Measurements from ENCODE around the gene SELL.
"Not testable (repeated sequence)": the region's sequence is repeated elsewhere in the genome, so short reads cannot be mapped to it uniquely, and the experiment has no call there.

The SELL gene

GRCh38 chr1:169723763-169724162 lies 12.3 kb upstream of the SELL start:
- no peak overlapping the region for H3K9ac ChIP-seq (ENCODE audit: low read length)
- H3F3A ChIP-seq (ENCODE audit: insufficient read depth) = no peaks in the 10 kb centered on the region
- TF ChIP-seq EZH2phosphoT487 (conservative IDR thresholded peaks at IDR 0.05; ENCODE audit: low read length) (no peak), CTCF (IDR thresholded peaks at IDR 0.05; ENCODE audit: insufficient read depth, low read length, poor library complexity, severe bottlenecking) (no peak)
- no peaks in the 10 kb centered on the region for H3K27me3 ChIP-seq (ENCODE audit: low read length)
- H3K4me3 ChIP-seq (ENCODE audit: insufficient read depth, low read length, poor library complexity, severe bottlenecking) = no peak overlapping the region
- no peaks in the 10 kb centered on the region for H3K9me3 ChIP-seq (ENCODE audit: insufficient read depth, low read length)
- H3K9me2 ChIP-seq (replicated peaks; ENCODE audit: insufficient read depth, low read length) = no peaks in the 10 kb centered on the region
- no peak overlapping the region for H3K27ac ChIP-seq (ENCODE audit: low read depth, low read length)
- H3K79me2 ChIP-seq (ENCODE audit: insufficient read depth, low read length) = no peaks in the 10 kb centered on the region
- no peak overlapping the region for H3K4me2 ChIP-seq (ENCODE audit: low read depth, low read length, poor library complexity, severe bottlenecking)
- H2AFZ ChIP-seq (ENCODE audit: low read depth, low read length, severe bottlenecking) = no peak overlapping the region
- H3K36me3 ChIP-seq (ENCODE audit: low read length) = no peaks in the 10 kb centered on the region
- no peaks in the 10 kb centered on the region for H4K20me1 ChIP-seq (ENCODE audit: low read depth, low read length)

GRCh38 chr1:169722779-169723178 lies 11.4 kb upstream of the SELL start:
- H3K9ac ChIP-seq (ENCODE audit: low read length) = no peak overlapping the region

GRCh38 chr1:169715100-169715499 lies 3.7 kb upstream of the SELL start:
- not testable (repeated sequence) for H2AFZ ChIP-seq (ENCODE audit: low read depth, low read length, severe bottlenecking); H3K79me2 ChIP-seq (ENCODE audit: insufficient read depth, low read length); H3K4me3 ChIP-seq (ENCODE audit: insufficient read depth, low read length, poor library complexity, severe bottlenecking); H3K27me3 ChIP-seq (ENCODE audit: low read length); H4K20me1 ChIP-seq (ENCODE audit: low read depth, low read length); H3K27ac ChIP-seq (ENCODE audit: low read depth, low read length); H3K9ac ChIP-seq (ENCODE audit: low read length); H3F3A ChIP-seq (ENCODE audit: insufficient read depth); H3K9me2 ChIP-seq (replicated peaks; ENCODE audit: insufficient read depth, low read length); H3K9me3 ChIP-seq (ENCODE audit: insufficient read depth, low read length); H3K4me2 ChIP-seq (ENCODE audit: low read depth, low read length, poor library complexity, severe bottlenecking); H3K36me3 ChIP-seq (ENCODE audit: low read length)

More at GRCh38 chr1:169722779-169723178, 11.4 kb upstream of the SELL start:
- Histone ChIP-seq H3K9me2 (replicated peaks; ENCODE audit: insufficient read depth, low read length) (no peaks in the 10 kb centered on the region), H2AFZ (ENCODE audit: low read depth, low read length, severe bottlenecking) (no peak overlapping the region), H3K36me3 (ENCODE audit: low read length) (no peaks in the 10 kb centered on the region), H3K9me3 (ENCODE audit: insufficient read depth, low read length) (no peaks in the 10 kb centered on the region), H3K27ac (ENCODE audit: low read depth, low read length) (no peak overlapping the region), H3K4me2 (ENCODE audit: low read depth, low read length, poor library complexity, severe bottlenecking) (no peak overlapping the region), H3K27me3 (ENCODE audit: low read length) (no peaks in the 10 kb centered on the region), H4K20me1 (ENCODE audit: low read depth, low read length) (no peaks in the 10 kb centered on the region), H3F3A (ENCODE audit: insufficient read depth) (no peaks in the 10 kb centered on the region), H3K4me3 (ENCODE audit: insufficient read depth, low read length, poor library complexity, severe bottlenecking) (no peak overlapping the region), H3K79me2 (ENCODE audit: insufficient read depth, low read length) (no peaks in the 10 kb centered on the region)
- no peak for TF ChIP-seq EZH2phosphoT487 (conservative IDR thresholded peaks at IDR 0.05; ENCODE audit: low read length)
- TF ChIP-seq CTCF (IDR thresholded peaks at IDR 0.05; ENCODE audit: insufficient read depth, low read length, poor library complexity, severe bottlenecking) = no peak

GRCh38 chr1:169713090-169713489 lies 1.7 kb upstream of the SELL start:
- H3K9me2 ChIP-seq (replicated peaks; ENCODE audit: insufficient read depth, low read length); H2AFZ ChIP-seq (ENCODE audit: low read depth, low read length, severe bottlenecking); H3K27me3 ChIP-seq (ENCODE audit: low read length); H3K27ac ChIP-seq (ENCODE audit: low read depth, low read length); H3F3A ChIP-seq (ENCODE audit: insufficient read depth); H4K20me1 ChIP-seq (ENCODE audit: low read depth, low read length); H3K9ac ChIP-seq (ENCODE audit: low read length); H3K79me2 ChIP-seq (ENCODE audit: insufficient read depth, low read length); H3K9me3 ChIP-seq (ENCODE audit: insufficient read depth, low read length); H3K4me3 ChIP-seq (ENCODE audit: insufficient read depth, low read length, poor library complexity, severe bottlenecking); H3K4me2 ChIP-seq (ENCODE audit: low read depth, low read length, poor library complexity, severe bottlenecking); H3K36me3 ChIP-seq (ENCODE audit: low read length): not testable (repeated sequence)

Data from SU-DHL-6 (cell line).